NCI-H2227 (cell line): ENCODE measurements around the gene POR.
A peak's percentile ranks its signal among the peaks of the same experiment; 100 is the strongest.

Source experiments
- DNase-seq: peaks from one replicate; lab custom pipeline; 2025; ENCODE audit not compliant: unreplicated experiment; lab: John Stamatoyannopoulos, UW

The POR gene

GRCh38 chr7:75950111-75950681, 35.2 kb downstream of the POR start:
- no peak for DNase-seq

- DNase-seq: no peak
Observed at GRCh38 chr7:75951506-75951905, 36.6 kb downstream of the POR start.

GRCh38 chr7:75953431-75953830, 38.5 kb downstream of the POR start:
- no peak for DNase-seq

- DNase-seq: no peak
Observed at GRCh38 chr7:75953931-75954330, 39.0 kb downstream of the POR start.

GRCh38 chr7:75955331-75955955, 40.5 kb downstream of the POR start:
- DNase-seq: no peak

- DNase-seq: no peak
Observed at GRCh38 chr7:75957021-75957736, 42.2 kb downstream of the POR start.

- DNase-seq: no peak
Observed at GRCh38 chr7:75958802-75959543, 44.0 kb downstream of the POR start.

- no peak for DNase-seq
Observed at GRCh38 chr7:75960372-75960771, 45.4 kb downstream of the POR start.

- peak; percentile 12 for DNase-seq
Observed at GRCh38 chr7:75961218-75961617, 46.3 kb downstream of the POR start.

- peak; percentile 68 for DNase-seq
Observed at GRCh38 chr7:75962607-75963380, 47.8 kb downstream of the POR start.

- peak; percentile 53 for DNase-seq
Observed at GRCh38 chr7:75963381-75963995, 48.5 kb downstream of the POR start.

GRCh38 chr7:75965617-75966016, 50.7 kb downstream of the POR start:
- no peak for DNase-seq

GRCh38 chr7:75966190-75966961, 51.4 kb downstream of the POR start:
- DNase-seq: peak; percentile 49

GRCh38 chr7:75967055-75967454, 52.1 kb downstream of the POR start:
- no peak for DNase-seq

GRCh38 chr7:75967487-75967997, 52.6 kb downstream of the POR start:
- DNase-seq: peak; percentile 85

GRCh38 chr7:75968012-75968411, 53.1 kb downstream of the POR start:
- no peak for DNase-seq

GRCh38 chr7:75968561-75969001, 53.6 kb downstream of the POR start:
- DNase-seq: no peak

- DNase-seq: peak; percentile 60
Observed at GRCh38 chr7:75969182-75969581, 54.2 kb downstream of the POR start.

- no peak for DNase-seq
Observed at GRCh38 chr7:75969704-75970498, 54.9 kb downstream of the POR start.
